ENCODE results near the gene MEX3C.

The MEX3C gene

GRCh38 chr18:51197661-51198424 is at the start of gene MEX3C:
Gene MEX3C, minus strand, starts transcription at chr18:51197681. Its CDS starts 361 bp downstream, at chr18:51197320.
- peak; percentile 99 for DNase-seq

DNA sequence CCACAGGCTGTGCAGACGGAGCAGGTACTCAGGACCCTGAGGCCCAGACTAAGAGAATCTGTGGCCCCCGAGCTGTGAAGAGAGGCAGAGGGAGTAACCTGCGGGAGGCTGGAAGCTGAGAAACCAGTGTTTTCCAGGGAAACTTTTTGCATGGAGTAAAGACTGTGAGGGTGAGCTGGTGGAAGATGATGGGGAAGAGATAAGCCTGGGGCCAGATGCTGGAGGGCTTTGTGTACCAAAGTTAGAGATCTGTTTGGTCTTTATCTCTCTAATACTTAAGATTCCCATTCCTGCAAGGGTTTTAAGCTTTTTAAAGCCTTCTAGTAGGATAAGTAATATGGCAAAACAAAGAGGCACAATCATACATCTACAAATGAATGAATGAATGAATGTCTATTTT is 43.7 kb upstream of the MEX3C start:
- no peak for DNase-seq

DNA sequence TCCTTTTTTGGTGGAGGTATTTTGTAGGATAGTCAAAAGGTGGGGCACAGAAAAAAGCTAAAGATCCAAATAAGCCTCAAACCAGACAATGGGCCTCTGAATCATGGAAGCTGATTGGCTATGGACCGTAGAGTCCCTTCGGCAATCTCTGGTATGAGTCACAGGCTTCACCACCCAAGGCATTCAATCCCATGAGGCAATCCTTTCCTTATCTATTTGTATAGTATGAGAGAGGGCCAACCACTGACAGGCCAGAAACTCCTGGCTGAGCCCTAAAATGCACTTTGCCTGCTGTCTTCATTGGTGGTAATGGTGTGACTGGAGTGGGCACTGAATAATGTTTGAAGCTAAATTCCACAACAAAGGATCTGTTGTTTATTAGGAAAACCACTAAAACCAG is 38.7 kb upstream of the MEX3C start:
- peak; percentile 16 for DNase-seq

DNA sequence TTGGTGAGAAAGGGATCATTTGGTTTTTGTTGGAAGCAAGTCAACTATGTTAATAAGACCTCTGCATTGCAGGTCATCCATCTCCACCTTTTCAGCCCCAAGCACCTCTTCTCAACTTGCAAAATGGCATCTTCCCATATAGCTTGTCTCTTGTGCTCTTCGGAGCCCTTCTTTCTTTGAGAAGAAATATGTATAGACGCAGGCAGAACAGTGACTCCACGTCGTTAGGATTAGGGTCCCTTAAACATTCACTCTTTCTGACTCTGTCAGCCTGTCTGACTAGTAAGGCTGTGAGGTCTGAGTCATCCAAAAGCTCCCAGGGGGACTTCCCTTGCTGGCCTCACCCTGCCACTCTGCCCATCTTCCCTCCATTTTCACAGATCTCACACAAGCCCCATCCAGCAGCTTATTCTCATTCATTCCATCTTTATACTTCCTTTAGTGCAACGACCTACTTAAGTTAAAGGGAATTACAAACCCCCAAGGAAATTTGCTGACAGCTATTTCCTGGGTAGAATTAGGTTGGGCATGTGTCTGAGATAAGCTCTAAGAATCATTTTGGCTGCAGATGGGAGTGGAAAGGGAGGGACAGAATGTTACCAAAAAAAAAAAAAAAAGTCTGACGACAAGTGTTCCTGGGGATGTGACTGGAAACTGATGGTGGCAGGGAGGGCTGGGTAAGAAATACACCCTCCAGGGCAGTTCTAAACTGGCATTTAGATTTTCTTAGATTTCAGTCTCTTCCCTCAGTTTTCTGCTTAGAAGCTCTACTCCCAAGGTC is 37.7 kb upstream of the MEX3C start:
- peak; percentile 56 for DNase-seq

- DNase-seq, result no peak
Observed at GRCh38 chr18:51234117-51235008, 36.9 kb upstream of the MEX3C start.

DNA sequence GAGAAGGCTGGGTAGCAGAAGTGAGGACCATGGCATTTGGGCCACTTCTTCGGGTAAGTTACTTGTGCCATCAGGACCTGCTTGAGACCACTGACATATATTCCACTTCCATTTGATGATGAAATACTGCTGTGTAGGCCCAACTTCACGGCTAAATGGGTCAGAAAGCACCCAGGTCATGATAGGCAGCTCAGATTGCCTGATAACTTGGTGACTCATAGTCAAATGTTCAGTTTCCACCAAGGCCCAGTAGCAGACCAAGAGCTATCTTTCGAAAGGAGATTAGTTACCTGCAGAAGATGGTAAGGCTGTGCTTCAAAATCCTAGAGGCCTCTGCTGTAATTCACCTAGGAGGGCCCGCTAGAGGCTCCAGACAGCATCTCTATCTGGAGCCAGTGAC is 31.8 kb upstream of the MEX3C start:
- no peak for DNase-seq

DNA sequence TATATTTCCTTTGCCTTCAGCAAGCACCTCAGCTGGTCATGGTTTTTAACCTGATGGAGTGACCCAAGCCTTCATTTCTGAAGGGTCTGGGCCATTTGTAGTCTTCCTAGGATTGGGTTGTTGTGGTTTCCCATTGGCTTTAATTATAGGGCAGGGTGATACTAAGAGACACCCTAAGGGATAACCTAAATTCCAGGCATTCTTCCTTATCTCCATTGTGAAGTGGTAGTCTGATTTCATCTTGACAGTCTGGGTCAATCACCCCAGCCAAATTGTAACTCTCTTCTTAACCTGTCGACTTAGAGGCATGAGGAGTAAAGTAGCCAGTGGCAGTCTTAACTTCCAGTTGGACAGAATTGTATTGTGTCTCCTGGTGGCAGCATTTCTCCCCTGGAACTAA is 30.2 kb upstream of the MEX3C start:
- DNase-seq, result no peak

GRCh38 chr18:51226587-51227350 is 29.3 kb upstream of the MEX3C start:
- no peak for DNase-seq

DNA sequence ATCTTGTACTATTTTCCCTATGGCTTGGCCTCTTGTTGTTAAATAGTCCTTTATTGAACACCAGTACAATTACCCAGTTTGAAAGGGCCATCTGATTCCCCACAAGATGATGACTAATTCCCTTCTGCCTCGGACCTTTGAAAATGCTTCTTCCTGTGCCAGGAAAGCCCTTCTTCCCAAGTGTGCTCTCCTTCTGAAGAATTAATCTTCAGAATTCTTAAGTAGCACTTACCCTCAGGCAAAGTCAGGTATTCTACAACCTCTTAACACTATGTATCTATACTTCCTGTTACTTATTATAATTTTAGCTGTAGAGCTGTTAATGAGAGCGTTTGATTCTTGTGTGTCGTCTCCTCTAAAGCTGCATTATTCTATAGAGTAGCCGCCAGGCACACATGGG is 28.6 kb upstream of the MEX3C start:
- DNase-seq, result no peak

DNA sequence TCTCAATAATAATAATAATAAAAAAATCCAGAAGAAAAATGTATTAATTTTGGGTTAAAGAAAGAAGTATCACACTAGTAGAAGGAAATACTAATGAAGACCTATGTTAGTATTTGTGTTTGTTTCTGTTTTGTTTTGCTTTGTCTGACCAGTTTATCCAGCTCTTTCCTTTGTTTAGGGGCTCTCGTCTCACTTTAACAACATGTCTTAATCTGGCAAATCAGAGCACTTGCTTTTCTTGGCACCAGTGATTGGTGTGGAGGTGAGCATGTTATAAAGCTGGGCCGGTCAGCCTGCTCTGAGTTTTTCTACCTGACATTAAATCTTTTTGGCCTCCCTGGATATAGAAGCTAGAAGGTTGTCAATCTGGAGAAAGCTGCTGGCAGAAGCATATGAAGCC is 15.1 kb upstream of the MEX3C start:
- DNase-seq, result no peak

- peak; percentile 100 for DNase-seq
Observed at GRCh38 chr18:51211552-51211951, 14.1 kb upstream of the MEX3C start.

DNA sequence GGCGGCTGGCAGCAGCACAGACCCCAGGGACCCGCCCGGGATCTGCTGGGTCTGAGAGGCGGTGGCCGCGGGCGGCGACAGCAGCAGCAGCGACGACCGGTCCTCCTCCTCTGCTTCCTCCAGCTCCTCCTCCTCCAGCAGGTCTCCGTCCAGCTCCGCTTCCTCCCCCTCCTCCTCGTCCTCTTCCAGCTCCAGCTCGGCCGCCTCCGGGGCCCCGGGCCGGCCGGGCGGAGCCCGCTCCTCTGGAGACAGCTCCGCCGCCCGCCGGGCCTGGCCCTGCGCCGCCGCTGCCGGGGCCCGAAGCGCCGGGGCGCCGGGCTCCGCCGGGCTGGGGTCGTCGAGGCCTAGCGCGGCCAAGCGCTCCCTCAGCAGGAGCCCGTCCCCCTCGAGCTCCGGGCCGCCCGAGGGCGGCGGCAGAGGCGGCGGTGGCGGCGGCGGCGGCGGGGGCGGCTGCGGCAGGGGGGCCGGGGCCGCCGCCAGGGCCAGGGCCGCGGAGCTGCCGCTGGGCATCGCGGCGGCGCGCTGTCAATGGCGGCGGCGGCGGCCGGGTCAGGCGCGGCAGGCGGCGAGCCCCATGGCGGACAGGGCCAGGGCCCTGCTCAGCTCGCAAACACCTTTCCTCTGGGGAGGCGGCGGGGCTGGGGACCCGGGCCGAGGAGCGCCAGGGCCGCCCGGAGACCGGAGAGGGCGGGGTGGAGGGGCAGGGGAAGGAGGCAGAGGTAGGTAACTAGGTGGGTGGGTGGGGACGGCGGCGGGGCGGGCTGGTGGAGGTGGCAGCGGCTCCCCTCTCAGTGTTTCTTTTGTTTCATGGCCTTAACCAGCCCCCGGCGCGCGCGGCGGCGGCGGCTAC is 445 bp downstream of the MEX3C start:
- peak; percentile 39 for DNase-seq

- DNase-seq, result peak; percentile 36
Observed at GRCh38 chr18:51196118-51196810, 1.2 kb downstream of the MEX3C start.

DNA sequence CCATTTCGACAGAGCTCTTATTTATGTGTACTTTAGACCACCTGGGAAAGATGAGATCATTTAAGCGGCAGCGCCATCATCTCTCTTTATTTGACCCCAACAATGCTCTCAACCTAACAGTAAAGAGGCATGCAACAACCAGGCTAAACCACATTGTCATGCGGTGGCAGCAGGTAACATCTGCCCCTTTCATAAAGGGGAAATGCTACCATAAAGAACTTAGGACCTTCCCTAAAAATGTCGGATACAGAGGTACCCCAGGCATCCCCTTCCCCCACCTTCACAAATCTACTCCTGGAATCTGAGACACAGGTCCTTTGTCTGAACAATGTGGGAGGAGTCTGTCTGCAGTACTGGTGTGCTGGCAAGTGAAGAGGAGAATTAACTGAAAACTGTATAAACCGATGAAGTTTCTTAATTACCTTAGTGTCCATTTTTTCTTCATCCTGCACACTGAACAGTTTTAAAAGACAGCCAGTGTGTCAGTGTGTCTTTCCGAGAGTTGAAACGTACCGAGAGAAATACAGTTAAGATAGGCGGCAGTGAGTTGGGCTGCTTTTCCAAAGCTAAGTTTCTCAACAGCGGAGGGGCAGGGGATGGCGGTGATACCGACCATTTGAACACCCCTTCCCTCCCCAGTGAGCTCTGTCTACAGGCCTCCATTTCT is 1.9 kb downstream of the MEX3C start:
- no peak for DNase-seq

- no peak for DNase-seq
Observed at GRCh38 chr18:51195086-51195450, 2.4 kb downstream of the MEX3C start.

DNA sequence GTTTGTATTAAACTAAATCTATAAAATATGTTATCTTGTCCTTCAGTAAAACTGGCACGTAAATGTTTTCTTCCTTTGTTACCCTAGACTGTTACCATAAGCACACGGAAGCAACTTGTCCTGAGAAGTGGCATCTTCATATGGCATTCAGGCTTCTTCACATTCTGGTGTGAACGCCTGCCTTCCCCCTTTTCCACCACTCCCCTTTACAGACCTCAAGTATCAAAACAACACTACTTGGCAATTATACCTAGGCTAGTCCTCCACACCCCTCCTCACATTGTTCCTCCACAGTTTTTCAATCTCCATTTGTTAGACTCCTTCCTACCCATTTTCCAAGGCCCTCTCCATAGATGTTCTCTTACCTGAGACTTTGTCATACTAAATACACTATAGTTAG is 2.9 kb downstream of the MEX3C start:
- no peak for DNase-seq

DNA sequence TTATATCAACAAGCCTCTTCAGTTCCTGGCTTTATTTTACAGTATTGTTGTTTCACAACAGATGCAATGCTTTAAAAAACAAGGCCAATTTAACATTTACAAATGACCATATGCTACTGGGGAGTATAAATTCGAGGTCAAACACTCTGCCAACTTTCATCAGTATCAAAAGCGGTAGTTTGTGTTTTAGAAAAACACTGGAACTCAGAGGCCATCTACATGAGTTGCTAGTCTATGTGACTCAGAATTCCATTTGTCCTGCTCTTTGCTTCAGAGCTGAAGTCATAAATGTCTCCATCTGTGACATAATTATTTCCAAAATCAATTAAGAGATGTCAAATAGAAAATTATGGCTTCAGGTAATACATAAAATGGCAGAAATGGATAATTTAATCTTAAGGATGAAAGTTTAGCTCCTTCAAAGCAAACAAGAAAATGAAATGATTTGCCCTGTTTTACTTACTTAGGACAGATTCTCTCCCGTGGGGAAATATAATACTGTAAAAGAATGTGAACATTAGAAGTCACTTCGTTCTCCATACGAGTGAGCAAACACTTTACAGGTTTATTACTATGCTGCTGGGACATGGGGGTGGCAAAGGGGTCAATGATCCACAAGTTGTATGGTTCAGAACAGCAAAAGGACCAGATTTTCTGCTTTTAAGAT is 3.7 kb downstream of the MEX3C start:
- no peak for DNase-seq

GRCh38 chr18:51192696-51193095 is 4.8 kb downstream of the MEX3C start:
- no peak for DNase-seq

GRCh38 chr18:51192026-51192425 is 5.5 kb downstream of the MEX3C start:
- DNase-seq, result no peak
